ENCODE data around the gene LARGE2. TPM values are rescaled to one million over a fixed set of nuclear protein-coding genes. Genes with fewer than 3 reads are reported as not detected.

Gene LARGE2
- total RNA-seq, 4 donors from 2014 or later: 0.17 TPM; not detected in 3

- Histone ChIP-seq H3K36me3 (peaks cover 0 to 31% (median 17%) of the 10 kb centered on the region in 4 donors), H3K9me3 (no peaks in the 10 kb centered on the region), H3K27me3 (no peaks in the 10 kb centered on the region), H3K4me3 (no peak overlapping the region), H3K27ac (replicated peaks in 1 of 4) (no peak overlapping the region), H3K4me1 (peaks cover 0 to 8% (median 0%) of the 10 kb centered on the region in 4 donors)
- no peak for DNase-seq (ENCODE audit: extremely low spot score)
- intact Hi-C loops (cut with DNase I): no loop called here
- WGBS: 77% methylated on average over 1 of the region's 1 CpG
- TF ChIP-seq EP300 (IDR thresholded peaks at IDR 0.05): no peak
- TF ChIP-seq, protein P1, sequence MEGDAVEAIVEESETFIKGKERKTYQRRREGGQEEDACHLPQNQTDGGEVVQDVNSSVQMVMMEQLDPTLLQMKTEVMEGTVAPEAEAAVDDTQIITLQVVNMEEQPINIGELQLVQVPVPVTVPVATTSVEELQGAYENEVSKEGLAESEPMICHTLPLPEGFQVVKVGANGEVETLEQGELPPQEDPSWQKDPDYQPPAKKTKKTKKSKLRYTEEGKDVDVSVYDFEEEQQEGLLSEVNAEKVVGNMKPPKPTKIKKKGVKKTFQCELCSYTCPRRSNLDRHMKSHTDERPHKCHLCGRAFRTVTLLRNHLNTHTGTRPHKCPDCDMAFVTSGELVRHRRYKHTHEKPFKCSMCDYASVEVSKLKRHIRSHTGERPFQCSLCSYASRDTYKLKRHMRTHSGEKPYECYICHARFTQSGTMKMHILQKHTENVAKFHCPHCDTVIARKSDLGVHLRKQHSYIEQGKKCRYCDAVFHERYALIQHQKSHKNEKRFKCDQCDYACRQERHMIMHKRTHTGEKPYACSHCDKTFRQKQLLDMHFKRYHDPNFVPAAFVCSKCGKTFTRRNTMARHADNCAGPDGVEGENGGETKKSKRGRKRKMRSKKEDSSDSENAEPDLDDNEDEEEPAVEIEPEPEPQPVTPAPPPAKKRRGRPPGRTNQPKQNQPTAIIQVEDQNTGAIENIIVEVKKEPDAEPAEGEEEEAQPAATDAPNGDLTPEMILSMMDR (IDR thresholded peaks at IDR 0.05): no peak
- no peak for TF ChIP-seq POLR2A (IDR thresholded peaks at IDR 0.05; ENCODE audit: low read depth)
- TF ChIP-seq POLR2AphosphoS5 (IDR thresholded peaks at IDR 0.05): no peak
These were observed 37.4 kb downstream of the LARGE2 start for GRCh38 chr11:45959851-45960250.

GRCh38 chr11:45960387-45961095, 38.1 kb downstream of the LARGE2 start:
- DNase-seq (ENCODE audit: extremely low spot score): no peak
- TF ChIP-seq POLR2AphosphoS5 (IDR thresholded peaks at IDR 0.05): peak in 1 of 2 donors; percentile 26
- TF ChIP-seq, protein P1 (IDR thresholded peaks at IDR 0.05): no peak
- Histone ChIP-seq H3K4me1 (peaks cover 0 to 10% (median 2%) of the 10 kb centered on the region in 4 donors), H3K36me3 (peaks cover 4 to 31% (median 19%) of the 10 kb centered on the region in 4 donors), H3K9me3 (no peaks in the 10 kb centered on the region), H3K27me3 (no peaks in the 10 kb centered on the region), H3K27ac (replicated peaks in 1 of 4) (no peak overlapping the region), H3K4me3 (no peak overlapping the region)
- 70% methylated on average over 4 of the region's 4 CpGs for whole genome bisulfite sequencing
- intact Hi-C loops (cut with DNase I): no loop called here

GRCh38 chr11:45961751-45962240, 39.3 kb downstream of the LARGE2 start:
- Histone ChIP-seq H3K9me3 (no peaks in the 10 kb centered on the region), H3K4me3 (no peak overlapping the region), H3K27me3 (no peaks in the 10 kb centered on the region), H3K27ac (replicated peaks in 1 of 4) (no peak overlapping the region), H3K36me3 (peaks cover 4 to 41% (median 27%) of the 10 kb centered on the region in 4 donors), H3K4me1 (peaks cover 0 to 10% (median 2%) of the 10 kb centered on the region in 4 donors)
- DNase-seq (ENCODE audit: extremely low spot score): no peak
- TF ChIP-seq POLR2A (IDR thresholded peaks at IDR 0.05; ENCODE audit: low read depth) (no peak), EP300 (IDR thresholded peaks at IDR 0.05) (no peak), POLR2AphosphoS5 (IDR thresholded peaks at IDR 0.05) (no peak)
- TF ChIP-seq, protein P1 (IDR thresholded peaks at IDR 0.05): no peak
- intact Hi-C loops (cut with DNase I): no loop called here
- WGBS: 78% methylated on average over 7 of the region's 7 CpGs

GRCh38 chr11:45964911-45965389, 42.5 kb downstream of the LARGE2 start:
- no peaks in the 10 kb centered on the region for H3K9me3 ChIP-seq
- peaks cover 0 to 21% (median 2%) of the 10 kb centered on the region in 4 donors for H3K4me1 ChIP-seq
- no peaks in the 10 kb centered on the region for H3K27me3 ChIP-seq
- DNase-seq (ENCODE audit: extremely low spot score): no peak
- H3K36me3 ChIP-seq: peaks cover 10 to 71% (median 56%) of the 10 kb centered on the region in 4 donors
- H3K4me3 ChIP-seq: no peak overlapping the region
- H3K27ac ChIP-seq (replicated peaks in 1 of 4): peak overlapping the region in 2 of 4 donors; percentile 1 to 40
- intact Hi-C loops (cut with DNase I): loop anchor here (1.0 kb wide), 1 partner anchor 41 kb away; no protein-coding TSS in a partner anchor
- no peak for TF ChIP-seq POLR2A (IDR thresholded peaks at IDR 0.05; ENCODE audit: low read depth)
- no peak for TF ChIP-seq EP300 (IDR thresholded peaks at IDR 0.05)
- TF ChIP-seq POLR2AphosphoS5 (IDR thresholded peaks at IDR 0.05): peak; percentile 21 to 44
- TF ChIP-seq, protein P1 (IDR thresholded peaks at IDR 0.05): peak; percentile 88 to 92 (median 88)
- 24% methylated on average over 9 of the region's 9 CpGs for WGBS
